Adrenal gland (tissue), 5 donors: ENCODE measurements around the gene GPSM1.

Experiments
- CTCF ChIP-seq, 6 experiments: fragments of 450-650 bp in 4 of 6; fragments of 200-600 bp in 2 of 6; sonication (generic) in 1 of 6; IDR thresholded peaks; 1 replicate in 5 of 6; 2 replicates in 1 of 6; pipeline versions ENCODE4 v1.5.1 to v1.8.0; 2016 to 2021; ENCODE audit warnings: antibody characterized with exemption in 6 of 6, mild to moderate bottlenecking in 2 of 6, moderate library complexity in 1 of 6
- POLR2A ChIP-seq, 2 donors: fragments of 450-650 bp; IDR thresholded peaks; one replicate each; pipeline ENCODE4 v1.6.1; 2017; ENCODE audit warnings: antibody characterized with exemption in 2 of 2, mild to moderate bottlenecking in 2 of 2, moderate library complexity in 1 of 2
- donor health status: DM: no; HTN: no; CAD: no.

GRCh38 chr9:136340356-136341041 is 13.2 kb downstream of the GPSM1 start:
- no peak for TF ChIP-seq CTCF (IDR thresholded peaks at IDR 0.05)
- no peak for TF ChIP-seq POLR2A (IDR thresholded peaks at IDR 0.05)
